Loucy (cell line): ENCODE measurements around the gene STX11.

ENCODE experiments used
- CTCF ChIP-seq: fragments of 200-600 bp; sonication (generic); conservative IDR thresholded peaks from 2 replicates; pipeline ENCODE4 v1.5.1; 2014; ENCODE audit warnings: mild to moderate bottlenecking, antibody characterized with exemption, low read length
- EZH2phosphoT487 ChIP-seq: fragments of 200-600 bp; IDR thresholded peaks from 2 replicates; pipeline ENCODE4 v1.6.1; 2018; ENCODE audit warnings: antibody characterized with exemption, mild to moderate bottlenecking, moderate library complexity, borderline replicate concordance

GRCh38 chr6:144171406-144171805, 21.1 kb downstream of the STX11 start:
- TF ChIP-seq EZH2phosphoT487 (no peak), CTCF (no peak)
